Mucosa of descending colon (tissue), 3 donors: ENCODE results near the gene COL12A1. TPM values are rescaled to one million over a fixed set of nuclear protein-coding genes. Genes with fewer than 3 reads are reported as not detected.

Experiments used
- ATAC-seq: fragments of 200-7000 bp; cut with Tn5 transposase; one replicate; pipeline ENCODE4 v1.9.1; 2020; ENCODE audit warnings: mild to moderate bottlenecking, moderate library complexity
- DNase-seq, 3 donors: peaks; one replicate each; pipeline ENCODE4 v3.0.0-alpha.2; 2020
- H3K36me3 ChIP-seq: fragments of 200-600 bp; one replicate; pipeline ENCODE4 v1.8.0; 2021; ENCODE audit warnings: low read depth, mild to moderate bottlenecking
- H3K4me1 ChIP-seq: fragments of 200-600 bp; one replicate; pipeline ENCODE4 v1.8.0; 2021; ENCODE audit warnings: low read depth, mild to moderate bottlenecking
- H3K4me3 ChIP-seq: fragments of 200-600 bp; one replicate; pipeline ENCODE4 v1.8.0; 2021; ENCODE audit warnings: mild to moderate bottlenecking
- H3K9me3 ChIP-seq: fragments of 200-600 bp; one replicate; pipeline ENCODE4 v1.8.0; 2021; ENCODE audit warnings: mild to moderate bottlenecking
- CTCF ChIP-seq: fragments of 200-600 bp; IDR thresholded peaks from one replicate; pipeline ENCODE4 v1.8.0; 2022; ENCODE audit warnings: antibody characterized with exemption, mild to moderate bottlenecking
- intact Hi-C, 2 donors: fragments of 100-400 bp; cut with DNase I in 1 of 2; cut with micrococcal nuclease in 1 of 2; formaldehyde crosslinking; loops; one replicate each; pipeline versions ENCODE4 v1.11.0 to v1.11.1; 2022; cut with DNase I, micrococcal nuclease
- total RNA-seq, 3 donors: library from RNA; stranded (reverse); fragmentation: NEBNext Ultra II Directional in 2 of 3; extraction: Animal tissue kit (Norgen Biotek cat#: 25700) in 2 of 3; gene quantifications; one replicate each; pipeline versions ENCODE4 v1.2.1 to v1.2.4, GENCODE V29; 2021 to 2023
- donor health status: DM: no; HTN: no; CAD: no; lungs with moderate emphysema.
- donor health status: DM: no; HTN: no; CAD: no.
- donor health status: DM: no; HTN: yes; CAD: no.

COL12A1 gene
- total RNA-seq, 3 donors from 2014 or later: 6.1 to 80.9 (median 15.7) TPM

- no peak for TF ChIP-seq CTCF
- Histone ChIP-seq H3K9me3 (no peaks in the 10 kb centered on the region), H3K4me3 (no peak overlapping the region), H3K36me3 (no peaks in the 10 kb centered on the region), H3K4me1 (no peaks in the 10 kb centered on the region)
- ATAC-seq: no peak
- intact Hi-C loops: no loop called here
- no peak for DNase-seq
These were observed 126.3 kb downstream of the COL12A1 start for GRCh38 chr6:75079589-75079988.

- no peak for TF ChIP-seq CTCF
- Histone ChIP-seq H3K4me1 (no peaks in the 10 kb centered on the region), H3K9me3 (no peaks in the 10 kb centered on the region), H3K4me3 (no peak overlapping the region), H3K36me3 (no peaks in the 10 kb centered on the region)
- DNase-seq (no peak), ATAC-seq (no peak)
- intact Hi-C loops: no loop called here
These were observed 128.2 kb downstream of the COL12A1 start for GRCh38 chr6:75077701-75078100.

GRCh38 chr6:75076009-75076408 is 129.8 kb downstream of the COL12A1 start:
- no peaks in the 10 kb centered on the region for H3K4me1 ChIP-seq
- intact Hi-C loops: no loop called here
- no peak for ATAC-seq
- no peaks in the 10 kb centered on the region for H3K36me3 ChIP-seq
- H3K9me3 ChIP-seq: no peaks in the 10 kb centered on the region
- H3K4me3 ChIP-seq: no peak overlapping the region
- no peak for DNase-seq
- TF ChIP-seq CTCF: no peak

GRCh38 chr6:75070244-75070643 is 135.6 kb downstream of the COL12A1 start:
- DNase-seq (no peak), ATAC-seq (no peak)
- intact Hi-C loops: no loop called here
- TF ChIP-seq CTCF: no peak
- Histone ChIP-seq H3K36me3 (no peaks in the 10 kb centered on the region), H3K4me3 (no peak overlapping the region), H3K9me3 (no peaks in the 10 kb centered on the region), H3K4me1 (no peaks in the 10 kb centered on the region)

GRCh38 chr6:75065523-75065922 is 140.3 kb downstream of the COL12A1 start:
- Histone ChIP-seq H3K9me3 (no peaks in the 10 kb centered on the region), H3K4me1 (no peaks in the 10 kb centered on the region), H3K4me3 (no peak overlapping the region), H3K36me3 (no peaks in the 10 kb centered on the region)
- intact Hi-C loops: no loop called here
- TF ChIP-seq CTCF: no peak
- DNase-seq: peak in 1 of 3 donors; percentile 3
- no peak for ATAC-seq

- TF ChIP-seq CTCF: no peak
- H3K9me3 ChIP-seq: no peaks in the 10 kb centered on the region
- no peaks in the 10 kb centered on the region for H3K36me3 ChIP-seq
- no peaks in the 10 kb centered on the region for H3K4me1 ChIP-seq
- no peak overlapping the region for H3K4me3 ChIP-seq
- ATAC-seq: no peak
- no peak for DNase-seq
- intact Hi-C loops: no loop called here
These were observed 153.4 kb downstream of the COL12A1 start for GRCh38 chr6:75052491-75052890.
